IMR-90 (cell line): ENCODE measurements around the gene ALOX5AP. TPM values are rescaled to one million over a fixed set of nuclear protein-coding genes. Genes with fewer than 3 reads are reported as not detected.

Source experiments
- ATAC-seq: fragments of 200-7000 bp; cut with Tn5 transposase; 2 replicates; pipeline ENCODE4 v1.9.1; 2020; ENCODE audit warnings: low read depth, mild to moderate bottlenecking, moderate library complexity
- BruUV-seq: library from RNA; stranded (reverse); fragments of 400-500 nt; replicated peaks from 2 replicates; lab custom pipeline; 2021; lab: Mats Ljungman, UMichigan
- CTCF ChIA-PET: fragments of 300-600 bp; formaldehyde crosslinking; extraction: SDS; loops from one replicate; lab custom pipeline; 2021; ENCODE audit warnings: antibody characterized with exemption; lab: Yijun Ruan, JAX
- POLR2A ChIA-PET: fragments of 300-600 bp; sonication (Branson Sonifier 250); formaldehyde crosslinking; loops from one replicate; lab custom pipeline; 2022; ENCODE audit warnings: antibody characterized with exemption; ENCODE audit not compliant: unreplicated experiment; lab: Charles Lee
- DNase-seq: peaks from one replicate; pipeline ENCODE4 v3.0.0; 2013
- H2AFZ ChIP-seq: replicated peaks from 2 replicates; pipeline ENCODE3; 2013; ENCODE audit warnings: low read length, mild to moderate bottlenecking; ENCODE audit not compliant: poor library complexity
- H2AK5ac ChIP-seq: 2 replicates; pipeline ENCODE4 v1.6.1; 2013; ENCODE audit warnings: low read depth, low read length, inconsistent platforms
- H2AK9ac ChIP-seq: replicated peaks from 2 replicates; pipeline ENCODE3; 2013; ENCODE audit warnings: mild to moderate bottlenecking, low read depth, low read length, moderate library complexity; ENCODE audit not compliant: poor library complexity
- H2BK120ac ChIP-seq: 2 replicates; pipeline ENCODE4 v1.6.1; 2013; ENCODE audit warnings: low read depth, low read length, inconsistent platforms
- H2BK15ac ChIP-seq: 3 replicates; pipeline ENCODE4 v1.6.1; 2013; ENCODE audit warnings: low read depth, low read length, inconsistent platforms
- H2BK20ac ChIP-seq: 2 replicates; pipeline ENCODE4 v1.6.1; 2013; ENCODE audit warnings: low read depth, mild to moderate bottlenecking, inconsistent platforms, low read length, moderate library complexity
- H2BK5ac ChIP-seq: 2 replicates; pipeline ENCODE4 v1.6.1; 2013; ENCODE audit warnings: mild to moderate bottlenecking, low read depth, low read length, inconsistent platforms; ENCODE audit not compliant: poor library complexity, severe bottlenecking
- H3K14ac ChIP-seq: replicated peaks from 2 replicates; pipeline ENCODE4 v1.6.1; 2013; ENCODE audit warnings: low read depth, low read length, inconsistent platforms
- H3K18ac ChIP-seq: 2 replicates; pipeline ENCODE4 v1.6.1; 2013; ENCODE audit warnings: low read depth, low read length, control low read depth
- H3K23ac ChIP-seq: 2 replicates; pipeline ENCODE4 v1.6.1; 2013; ENCODE audit warnings: low read depth, low read length, inconsistent platforms
- H3K27ac ChIP-seq: 2 replicates; pipeline ENCODE4 v1.5.1; 2013; ENCODE audit warnings: mild to moderate bottlenecking, control low read depth, low read length; ENCODE audit not compliant: insufficient read depth
- H3K27me3 ChIP-seq: 2 replicates; pipeline ENCODE4 v1.6.1; 2013; ENCODE audit warnings: low read length; ENCODE audit not compliant: control insufficient read depth, insufficient read depth
- H3K36me3 ChIP-seq: 2 replicates; pipeline ENCODE4 v1.6.1; 2013; ENCODE audit warnings: low read length, mixed read lengths; ENCODE audit not compliant: control insufficient read depth, insufficient read depth
- H3K4ac ChIP-seq: 2 replicates; pipeline ENCODE4 v1.6.1; 2013; ENCODE audit warnings: low read depth, low read length, inconsistent platforms
- H3K4me1 ChIP-seq: 2 replicates; pipeline ENCODE4 v1.6.1; 2013; ENCODE audit warnings: low read length, mixed read lengths; ENCODE audit not compliant: control insufficient read depth, insufficient read depth
- H3K4me2 ChIP-seq: 2 replicates; pipeline ENCODE4 v1.6.1; 2013; ENCODE audit warnings: low read depth, mild to moderate bottlenecking, control low read depth, low read length, moderate library complexity
- H3K4me3 ChIP-seq: 2 replicates; pipeline ENCODE4 v1.5.1; 2013; ENCODE audit warnings: low read depth, mild to moderate bottlenecking, control low read depth, low read length, moderate library complexity; ENCODE audit not compliant: insufficient read depth
- H3K56ac ChIP-seq: 2 replicates; pipeline ENCODE4 v1.6.1; 2013; ENCODE audit warnings: low read length, inconsistent platforms; ENCODE audit not compliant: insufficient read depth; ENCODE audit errors: extremely low read depth
- H3K79me1 ChIP-seq, 2 experiments: 2 replicates each; pipeline ENCODE4 v1.6.1; 2013; ENCODE audit warnings: low read length in 2 of 2, inconsistent platforms in 1 of 2, low read depth in 1 of 2
- H3K9ac ChIP-seq: 2 replicates; pipeline ENCODE4 v1.6.1; 2013; ENCODE audit warnings: low read depth, low read length, control low read depth
- H3K9me1 ChIP-seq: 2 replicates; pipeline ENCODE4 v1.6.1; 2013; ENCODE audit warnings: low read length, inconsistent platforms; ENCODE audit not compliant: insufficient read depth
- H3K9me3 ChIP-seq: 2 replicates; pipeline ENCODE4 v1.6.1; 2013; ENCODE audit warnings: low read length; ENCODE audit not compliant: control insufficient read depth, insufficient read depth
- H4K20me1 ChIP-seq: 2 replicates; pipeline ENCODE4 v1.6.1; 2013; ENCODE audit warnings: low read length, inconsistent platforms; ENCODE audit not compliant: insufficient read depth
- H4K5ac ChIP-seq: 2 replicates; pipeline ENCODE4 v1.6.1; 2013; ENCODE audit warnings: mild to moderate bottlenecking, low read depth, low read length, control low read depth
- H4K8ac ChIP-seq, 2 experiments: 2 replicates each; pipeline ENCODE4 v1.6.1; 2013; ENCODE audit warnings: low read depth in 2 of 2, low read length in 2 of 2, control low read depth in 1 of 2, inconsistent platforms in 1 of 2
- H4K91ac ChIP-seq: 2 replicates; pipeline ENCODE4 v1.6.1; 2013; ENCODE audit warnings: low read depth, low read length, inconsistent platforms; ENCODE audit not compliant: insufficient read depth
- BHLHE40 ChIP-seq: fragments of 150-350 bp; IDR thresholded peaks from 2 replicates; pipeline ENCODE4 v1.6.1; 2016; ENCODE audit warnings: mild to moderate bottlenecking, low read depth, low read length
- CEBPB ChIP-seq: IDR thresholded peaks from 2 replicates; pipeline ENCODE4 v1.6.1; 2012; ENCODE audit warnings: low read depth, low read length, improper control_type of control experiment
- CHD1 ChIP-seq: IDR thresholded peaks from 2 replicates; pipeline ENCODE4 v1.6.1; 2012; ENCODE audit warnings: low read depth, low read length, improper control_type of control experiment
- CTCF ChIP-seq: conservative IDR thresholded peaks from 2 replicates; pipeline ENCODE4 v1.5.1; 2012; ENCODE audit warnings: mild to moderate bottlenecking, low read depth, low read length, improper control_type of control experiment
- FOS ChIP-seq: fragments of 150-350 bp; IDR thresholded peaks from 2 replicates; pipeline ENCODE4 v1.6.1; 2016; ENCODE audit warnings: low read depth, low read length
- MAFK ChIP-seq: IDR thresholded peaks from 2 replicates; pipeline ENCODE4 v1.6.1; 2012; ENCODE audit warnings: low read depth, low read length, improper control_type of control experiment
- MAZ ChIP-seq: IDR thresholded peaks from 2 replicates; pipeline ENCODE4 v1.6.1; 2012; ENCODE audit warnings: low read depth, mild to moderate bottlenecking, low read length, improper control_type of control experiment, moderate library complexity, borderline replicate concordance
- MXI1 ChIP-seq: IDR thresholded peaks from 2 replicates; pipeline ENCODE4 v1.6.1; 2012; ENCODE audit warnings: low read depth, mild to moderate bottlenecking, low read length, moderate library complexity, borderline replicate concordance
- NFE2L2 ChIP-seq: fragments of 150-350 bp; IDR thresholded peaks from 2 replicates; pipeline ENCODE4 v1.6.1; 2016; ENCODE audit warnings: low read depth, mild to moderate bottlenecking, low read length
- POLR2A ChIP-seq: IDR thresholded peaks from 2 replicates; pipeline ENCODE4 v1.6.1; 2012; ENCODE audit warnings: mild to moderate bottlenecking, low read depth, low read length
- RAD21 ChIP-seq: IDR thresholded peaks from 2 replicates; pipeline ENCODE4 v1.6.1; 2012; ENCODE audit warnings: low read length, improper control_type of control experiment
- RCOR1 ChIP-seq: IDR thresholded peaks from 2 replicates; pipeline ENCODE4 v1.6.1; 2012; ENCODE audit warnings: mild to moderate bottlenecking, low read length, improper control_type of control experiment; ENCODE audit not compliant: insufficient replicate concordance
- RFX5 ChIP-seq: IDR thresholded peaks from 2 replicates; pipeline ENCODE4 v1.8.0; 2012; ENCODE audit warnings: low read depth, mild to moderate bottlenecking, low read length, moderate library complexity
- SMC3 ChIP-seq: fragments of 150-350 bp; IDR thresholded peaks from 2 replicates; pipeline ENCODE4 v1.6.1; 2016; ENCODE audit warnings: low read depth, mild to moderate bottlenecking, antibody characterized with exemption, low read length, moderate library complexity
- WGBS, 2 experiments: methylation state at CpG; one replicate each; pipeline versions ENCODE4 v1.1.5 to v1.1.7; 2013; ENCODE audit warnings: missing lambda C conversion rate in 2 of 2; ENCODE audit not compliant: insufficient read length in 1 of 2; ENCODE audit errors: extremely low coverage in 2 of 2; 5-methylcytosine and 5-hydroxymethylcytosine counted together
- dilution Hi-C: fragments of 300-500 bp; cut with HindIII; formaldehyde crosslinking; loops from one replicate; pipeline ENCODE4 v1.14.3; 2018; ENCODE audit warnings: low sequenced_read_pairs; ENCODE audit not compliant: unreplicated experiment
- in situ Hi-C: fragments of 300-500 bp; cut with MboI; formaldehyde crosslinking; loops from 3 replicates; pipeline ENCODE4 v1.14.3; 2019; ENCODE audit warnings: low sequenced_read_pairs, inconsistent platforms, mixed read lengths
- intact Hi-C: fragments of 100-400 bp; cut with micrococcal nuclease; formaldehyde crosslinking; loops from 2 replicates; pipeline ENCODE4 v1.10.0; 2022
- polyA plus RNA-seq, 3 experiments: library from polyadenylated mRNA; depleted of rRNA; stranded (reverse); fragments of >200 nt; gene quantifications; 2 replicates each; pipeline ENCODE4 v1.2.3, GENCODE V29; 2012; ENCODE audit warnings: low replicate concordance in 1 of 3
- total RNA-seq: library from RNA; depleted of rRNA; stranded (reverse); fragments of >200 nt; gene quantifications from 2 replicates; pipeline ENCODE4 v1.2.3, GENCODE V29; 2012
- TF ChIP-seq, protein P1 (sequence below): fragments of 150-350 bp; IDR thresholded peaks from 2 replicates; pipeline ENCODE4 v1.6.1; 2017; ENCODE audit warnings: mild to moderate bottlenecking, antibody characterized with exemption, low read length, low read depth
- TF ChIP-seq, protein P2 (sequence below): fragments of 150-350 bp; IDR thresholded peaks from 2 replicates; pipeline ENCODE4 v1.6.1; 2016; ENCODE audit warnings: low read depth, mild to moderate bottlenecking, low read length, moderate library complexity, borderline replicate concordance

ALOX5AP gene
- total and polyA plus RNA-seq, 2 of the 4 experiments (the other 2 are of a cell fraction) = 0.62 TPM; not detected in 1

GRCh38 chr13:30753030-30753616, 17.8 kb downstream of the ALOX5AP start:
- Histone ChIP-seq H2BK5ac (no peak overlapping the region), H2AK5ac (no peak overlapping the region), H2BK20ac (no peak overlapping the region), H3K9ac (no peak overlapping the region), H2BK120ac (no peak overlapping the region), H4K91ac (no peak overlapping the region), H3K27me3 (peaks cover 21% of the 10 kb centered on the region), H2AK9ac (no peak overlapping the region), H3K27ac (no peak overlapping the region), H3K79me1 (no peaks in the 10 kb centered on the region), H4K8ac (no peak overlapping the region), H2BK15ac (no peak overlapping the region), H3K56ac (no peak overlapping the region), H3K4me2 (no peak overlapping the region), H2AFZ (no peak overlapping the region), H3K9me1 (0 out of 2 replicates have a peak, but pooled peaks cover 2% of the 10 kb centered on the region), H3K23ac (no peak overlapping the region), H4K5ac (no peak overlapping the region), H3K14ac (0 out of 2 replicates have a peak overlapping the region, but pooled peaks have one; percentile 9), H3K9me3 (peaks cover 5% of the 10 kb centered on the region; the same call in 1 of the 2 replicates), H3K4me3 (no peak overlapping the region), H3K18ac (no peak overlapping the region), H3K36me3 (no peaks in the 10 kb centered on the region), H3K4ac (no peak overlapping the region), H4K20me1 (no peaks in the 10 kb centered on the region), H3K4me1 (peaks cover 4% of the 10 kb centered on the region; the same call in 1 of the 2 replicates)
- ATAC-seq (no peak), DNase-seq (no peak)
- ChIA-PET POLR2A (interaction anchor here (0.6 kb wide), 1 partner anchor 46 kb away, joined by 4 read pairs; no protein-coding TSS in a partner anchor), CTCF (interaction anchor here (0.6 kb wide), 1 partner anchor 74 kb away, joined by 4 read pairs; no protein-coding TSS in a partner anchor)
- WGBS, 2 experiments = 100% methylated on average over 3 of the region's 8 CpGs; no CpG with 5 or more reads in 1 of the 2 experiments
- TF ChIP-seq MAFK = no peak
- TF ChIP-seq FOS = no peak
- no peak for TF ChIP-seq POLR2A
- TF ChIP-seq, protein P1, sequence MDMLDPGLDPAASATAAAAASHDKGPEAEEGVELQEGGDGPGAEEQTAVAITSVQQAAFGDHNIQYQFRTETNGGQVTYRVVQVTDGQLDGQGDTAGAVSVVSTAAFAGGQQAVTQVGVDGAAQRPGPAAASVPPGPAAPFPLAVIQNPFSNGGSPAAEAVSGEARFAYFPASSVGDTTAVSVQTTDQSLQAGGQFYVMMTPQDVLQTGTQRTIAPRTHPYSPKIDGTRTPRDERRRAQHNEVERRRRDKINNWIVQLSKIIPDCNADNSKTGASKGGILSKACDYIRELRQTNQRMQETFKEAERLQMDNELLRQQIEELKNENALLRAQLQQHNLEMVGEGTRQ = no peak
- TF ChIP-seq CTCF = no peak
- no peak for TF ChIP-seq CHD1
- TF ChIP-seq RCOR1 = no peak
- TF ChIP-seq RAD21 = no peak
- no peak for TF ChIP-seq MAZ
- TF ChIP-seq NFE2L2 = no peak
- TF ChIP-seq RFX5 = no peak
- TF ChIP-seq, protein P2, sequence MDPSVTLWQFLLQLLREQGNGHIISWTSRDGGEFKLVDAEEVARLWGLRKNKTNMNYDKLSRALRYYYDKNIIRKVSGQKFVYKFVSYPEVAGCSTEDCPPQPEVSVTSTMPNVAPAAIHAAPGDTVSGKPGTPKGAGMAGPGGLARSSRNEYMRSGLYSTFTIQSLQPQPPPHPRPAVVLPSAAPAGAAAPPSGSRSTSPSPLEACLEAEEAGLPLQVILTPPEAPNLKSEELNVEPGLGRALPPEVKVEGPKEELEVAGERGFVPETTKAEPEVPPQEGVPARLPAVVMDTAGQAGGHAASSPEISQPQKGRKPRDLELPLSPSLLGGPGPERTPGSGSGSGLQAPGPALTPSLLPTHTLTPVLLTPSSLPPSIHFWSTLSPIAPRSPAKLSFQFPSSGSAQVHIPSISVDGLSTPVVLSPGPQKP = no peak
- TF ChIP-seq SMC3 = no peak
- TF ChIP-seq MXI1 = no peak
- no peak for TF ChIP-seq CEBPB
- TF ChIP-seq BHLHE40 = no peak
- intact Hi-C loops = no loop called here
- in situ Hi-C loops = no loop called here
- dilution Hi-C loops = no loop called here
- BruUV-seq = no TSS peak
